22Rv1 (cell line): ENCODE data around the gene PRDX6.

Source experiments
- ZFX ChIP-seq: fragments of 450-650 bp; IDR thresholded peaks from 2 replicates; pipeline ENCODE4 v1.6.1; 2017; ENCODE audit warnings: antibody characterized with exemption, borderline replicate concordance
- TF ChIP-seq, protein P1 (sequence below): fragments of 450-650 bp; IDR thresholded peaks from 2 replicates; pipeline ENCODE4 v1.5.1; 2017; ENCODE audit warnings: mild to moderate bottlenecking

DNA sequence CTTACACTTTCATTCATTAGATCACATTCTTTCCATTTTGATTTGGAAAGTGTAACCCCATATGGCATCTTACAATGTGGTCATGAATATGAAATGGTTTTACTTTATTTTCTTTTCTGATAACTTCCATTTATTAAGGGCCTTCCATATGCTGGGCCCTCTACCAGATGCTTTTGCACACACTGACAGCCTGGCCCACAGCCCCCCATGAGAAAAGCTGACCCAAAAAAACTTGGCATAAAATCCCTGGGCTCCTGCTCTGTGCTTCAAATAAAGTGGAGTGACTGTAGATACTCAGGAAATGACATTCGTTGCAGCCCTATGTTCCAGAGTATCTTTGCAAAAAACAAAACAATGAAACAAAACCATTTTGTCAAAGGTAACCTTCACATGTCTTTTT lies 48.8 kb downstream of the PRDX6 start:
- TF ChIP-seq, protein P1, sequence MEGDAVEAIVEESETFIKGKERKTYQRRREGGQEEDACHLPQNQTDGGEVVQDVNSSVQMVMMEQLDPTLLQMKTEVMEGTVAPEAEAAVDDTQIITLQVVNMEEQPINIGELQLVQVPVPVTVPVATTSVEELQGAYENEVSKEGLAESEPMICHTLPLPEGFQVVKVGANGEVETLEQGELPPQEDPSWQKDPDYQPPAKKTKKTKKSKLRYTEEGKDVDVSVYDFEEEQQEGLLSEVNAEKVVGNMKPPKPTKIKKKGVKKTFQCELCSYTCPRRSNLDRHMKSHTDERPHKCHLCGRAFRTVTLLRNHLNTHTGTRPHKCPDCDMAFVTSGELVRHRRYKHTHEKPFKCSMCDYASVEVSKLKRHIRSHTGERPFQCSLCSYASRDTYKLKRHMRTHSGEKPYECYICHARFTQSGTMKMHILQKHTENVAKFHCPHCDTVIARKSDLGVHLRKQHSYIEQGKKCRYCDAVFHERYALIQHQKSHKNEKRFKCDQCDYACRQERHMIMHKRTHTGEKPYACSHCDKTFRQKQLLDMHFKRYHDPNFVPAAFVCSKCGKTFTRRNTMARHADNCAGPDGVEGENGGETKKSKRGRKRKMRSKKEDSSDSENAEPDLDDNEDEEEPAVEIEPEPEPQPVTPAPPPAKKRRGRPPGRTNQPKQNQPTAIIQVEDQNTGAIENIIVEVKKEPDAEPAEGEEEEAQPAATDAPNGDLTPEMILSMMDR: no peak
- TF ChIP-seq ZFX: no peak
